HK-2 (cell line): ENCODE data around the gene CLEC20A.
"Not testable (repeated sequence)": the region's sequence is repeated elsewhere in the genome, so short reads cannot be mapped to it uniquely, and the experiment has no call there.

Experiments used
- DNase-seq: peaks from one replicate; pipeline ENCODE4 v3.0.0-alpha.2; 2018; ENCODE audit not compliant: unreplicated experiment

Gene CLEC20A

GRCh38 chr1:178529364-178530036 lies 32.7 kb upstream of the CLEC20A start:
- no peak for DNase-seq

GRCh38 chr1:178528953-178529335 lies 32.2 kb upstream of the CLEC20A start:
- DNase-seq = no peak

- no peak for DNase-seq
Measured at GRCh38 chr1:178528228-178528952, 31.6 kb upstream of the CLEC20A start.

- no peak for DNase-seq
Measured at GRCh38 chr1:178527117-178527516, 30.4 kb upstream of the CLEC20A start.

- DNase-seq = no peak
Measured at GRCh38 chr1:178521241-178521640, 24.5 kb upstream of the CLEC20A start.

GRCh38 chr1:178520803-178521202 lies 24.0 kb upstream of the CLEC20A start:
- DNase-seq = no peak

- no peak for DNase-seq
Measured at GRCh38 chr1:178518894-178519293, 22.1 kb upstream of the CLEC20A start.

- DNase-seq = no peak
Measured at GRCh38 chr1:178516110-178516509, 19.3 kb upstream of the CLEC20A start.

GRCh38 chr1:178513278-178513983 lies 16.7 kb upstream of the CLEC20A start:
- no peak for DNase-seq

GRCh38 chr1:178512566-178513277 lies 16.0 kb upstream of the CLEC20A start, which contains the start of gene TEX35:
TEX35 (plus strand) TSS chr1:178513109; CDS start chr1:178513189, 80 bp downstream.
- no peak for DNase-seq

GRCh38 chr1:178510155-178510554 lies 13.4 kb upstream of the CLEC20A start:
- no peak for DNase-seq

- DNase-seq = no peak
Measured at GRCh38 chr1:178509414-178510007, 12.7 kb upstream of the CLEC20A start.

GRCh38 chr1:178506669-178507068 lies 9.9 kb upstream of the CLEC20A start:
- no peak for DNase-seq

GRCh38 chr1:178506177-178506576 lies 9.4 kb upstream of the CLEC20A start:
- no peak for DNase-seq

- no peak for DNase-seq
Measured at GRCh38 chr1:178504286-178504685, 7.5 kb upstream of the CLEC20A start.

GRCh38 chr1:178503849-178504248 lies 7.1 kb upstream of the CLEC20A start:
- DNase-seq = no peak

GRCh38 chr1:178503316-178503715 lies 6.6 kb upstream of the CLEC20A start:
- DNase-seq = not testable (repeated sequence)

GRCh38 chr1:178502856-178503255 lies 6.1 kb upstream of the CLEC20A start:
- no peak for DNase-seq

- DNase-seq = no peak
Measured at GRCh38 chr1:178502330-178502714, 5.6 kb upstream of the CLEC20A start.

GRCh38 chr1:178501705-178502329 lies 5.1 kb upstream of the CLEC20A start:
- DNase-seq = peak; percentile 83

- no peak for DNase-seq
Measured at GRCh38 chr1:178500936-178501554, 4.3 kb upstream of the CLEC20A start.
